Stimulated activated CD4-positive, alpha-beta T cell treated with anti-CD3 and anti-CD28 coated beads, Interleukin-1b, Interleukin-23, amount 100 ng/mL, for 4 hours (primary cell): ENCODE results near the gene TBL1X.
"Not testable (repeated sequence)": the region's sequence is repeated elsewhere in the genome, so short reads cannot be mapped to it uniquely, and the experiment has no call there.

ENCODE experiments used
- DNase-seq, 2 donors: peaks; one replicate each; pipeline ENCODE4 v3.0.0-alpha.2; 2020; ENCODE audit warnings: low read depth in 2 of 2

Gene TBL1X

GRCh38 chrX:9464435-9465371 is at the start of gene TBL1X:
TSS of gene TBL1X (plus strand) at chrX:9465058. CDS start at chrX:9653587, 188,529 bp downstream.
- DNase-seq = peak in 1 of 2 donors; percentile 44

- no peak for DNase-seq
These were observed 48.1 kb upstream of the TBL1X start for GRCh38 chrX:9416562-9417348.

GRCh38 chrX:9418262-9418661 is 46.6 kb upstream of the TBL1X start:
- DNase-seq = no peak

GRCh38 chrX:9420275-9421265 is 44.3 kb upstream of the TBL1X start:
- no peak for DNase-seq

GRCh38 chrX:9429767-9430166 is 35.1 kb upstream of the TBL1X start:
- DNase-seq = no peak

GRCh38 chrX:9430346-9430921 is 34.4 kb upstream of the TBL1X start:
- no peak for DNase-seq

- DNase-seq = no peak
These were observed 33.6 kb upstream of the TBL1X start for GRCh38 chrX:9431281-9431680.

GRCh38 chrX:9433596-9433995 is 31.3 kb upstream of the TBL1X start:
- DNase-seq = no peak

- no peak for DNase-seq
These were observed 30.8 kb upstream of the TBL1X start for GRCh38 chrX:9434051-9434550.

- not testable (repeated sequence) for DNase-seq
These were observed 29.8 kb upstream of the TBL1X start for GRCh38 chrX:9435086-9435485.

GRCh38 chrX:9436812-9437211 is 28.0 kb upstream of the TBL1X start:
- DNase-seq = no peak

GRCh38 chrX:9438933-9439494 is 25.8 kb upstream of the TBL1X start:
- DNase-seq = no peak

- no peak for DNase-seq
These were observed 24.6 kb upstream of the TBL1X start for GRCh38 chrX:9440116-9440844.

- no peak for DNase-seq
These were observed 22.8 kb upstream of the TBL1X start for GRCh38 chrX:9442056-9442455.

GRCh38 chrX:9443327-9443726 is 21.5 kb upstream of the TBL1X start:
- DNase-seq = no peak

GRCh38 chrX:9447906-9448305 is 17.0 kb upstream of the TBL1X start:
- DNase-seq = no peak

- DNase-seq = no peak
These were observed 8.4 kb upstream of the TBL1X start for GRCh38 chrX:9456250-9457074.

GRCh38 chrX:9458034-9458433 is 6.8 kb upstream of the TBL1X start:
- not testable (repeated sequence) for DNase-seq

GRCh38 chrX:9458516-9459078 is 6.3 kb upstream of the TBL1X start:
- no peak for DNase-seq
